GM20000 (cell line): ENCODE measurements around the gene ADD2.

Experiments used
- DNase-seq: peaks from one replicate; pipeline ENCODE4 v3.0.0; 2012; ENCODE audit warnings: low spot score
- CTCF ChIP-seq: IDR thresholded peaks from 2 replicates; pipeline ENCODE4 v1.5.1; 2012; ENCODE audit warnings: mild to moderate bottlenecking, control low read depth; ENCODE audit errors: extremely low read depth, missing control alignments

The ADD2 gene

GRCh38 chr2:70771446-70771845 lies 3.4 kb upstream of the ADD2 start:
- DNase-seq: no peak
- no peak for TF ChIP-seq CTCF

- no peak for DNase-seq
- no peak for TF ChIP-seq CTCF
These were observed 1.4 kb upstream of the ADD2 start for GRCh38 chr2:70769450-70769849.

- DNase-seq: no peak
- no peak for TF ChIP-seq CTCF
These were observed 638 bp upstream of the ADD2 start for GRCh38 chr2:70768590-70769085.

- TF ChIP-seq CTCF: no peak
- DNase-seq: peak; percentile 48
These were observed 811 bp downstream of the ADD2 start for GRCh38 chr2:70767079-70767698.

- DNase-seq: no peak
- no peak for TF ChIP-seq CTCF
These were observed 1.5 kb downstream of the ADD2 start for GRCh38 chr2:70766357-70767078.

GRCh38 chr2:70765507-70765906 lies 2.5 kb downstream of the ADD2 start:
- no peak for TF ChIP-seq CTCF
- no peak for DNase-seq

GRCh38 chr2:70759446-70759845 lies 8.6 kb downstream of the ADD2 start:
- no peak for DNase-seq

More at GRCh38 chr2:70759446-70759845, 8.6 kb downstream of the ADD2 start:
- no peak for TF ChIP-seq CTCF
